NT2/D1 (cell line): ENCODE measurements around the gene DGAT2.

Experiments
- YY1 ChIP-seq: IDR thresholded peaks from 2 replicates; pipeline ENCODE4 v1.6.1; 2011; ENCODE audit not compliant: insufficient read length, insufficient read depth
- ZNF274 ChIP-seq: IDR thresholded peaks from 2 replicates; pipeline ENCODE4 v1.6.1; 2011; ENCODE audit warnings: mild to moderate bottlenecking, low read depth, low read length

- TF ChIP-seq YY1, result no peak
- TF ChIP-seq ZNF274, result no peak
Measured at GRCh38 chr11:75845324-75845723, 76.7 kb downstream of the DGAT2 start.
